Prostate gland (tissue), 2 donors: ENCODE results near the gene CTR9. TPM values are rescaled to one million over a fixed set of nuclear protein-coding genes. Genes with fewer than 3 reads are reported as not detected.

Experiments used
- DNase-seq: peaks from one replicate; pipeline ENCODE4 v3.0.0-alpha.2; 2019; ENCODE audit warnings: low spot score
- H3K27ac ChIP-seq, 2 donors: fragments of 200-600 bp; sonication (generic); 2 replicates each; pipeline ENCODE4 v1.5.1; 2017 to 2019
- H3K27me3 ChIP-seq: fragments of 200-600 bp; sonication (generic); replicated peaks from 2 replicates; pipeline ENCODE4 v1.5.1; 2019; ENCODE audit not compliant: insufficient read depth
- H3K36me3 ChIP-seq, 2 donors: fragments of 200-600 bp; sonication (generic); 1 replicate in 1 of 2; 2 replicates in 1 of 2; pipeline versions ENCODE4 v1.5.1 to v1.8.1; 2017 to 2019
- H3K4me1 ChIP-seq: fragments of 200-600 bp; sonication (generic); replicated peaks from 2 replicates; pipeline ENCODE4 v1.5.1; 2019
- H3K4me3 ChIP-seq, 2 donors: fragments of 200-600 bp; sonication (generic); 2 replicates each; pipeline ENCODE4 v1.5.1; 2017 to 2019
- H3K9me3 ChIP-seq: fragments of 200-600 bp; sonication (generic); 2 replicates; pipeline ENCODE4 v1.5.1; 2017
- POLR2A ChIP-seq: fragments of 450-650 bp; IDR thresholded peaks from one replicate; pipeline ENCODE4 v1.6.1; 2016; ENCODE audit warnings: antibody characterized with exemption, mild to moderate bottlenecking
- POLR2AphosphoS5 ChIP-seq: sonication (generic); formaldehyde crosslinking; IDR thresholded peaks from one replicate; pipeline ENCODE4 v1.6.1; 2017; ENCODE audit warnings: antibody characterized with exemption
- WGBS: methylation state at CpG from one replicate; pipeline ENCODE4 v1.1.5; 2018; 5-methylcytosine and 5-hydroxymethylcytosine counted together
- intact Hi-C: fragments of 100-400 bp; cut with DNase I; formaldehyde crosslinking; loops from one replicate; pipeline ENCODE4 v1.14.2; 2022
- total RNA-seq, 2 donors: library from RNA; depleted of rRNA; stranded (reverse); fragments of >200 nt; gene quantifications; one replicate each; pipeline ENCODE4 v1.1.0, GENCODE V29; 2016
- TF ChIP-seq, protein P1 (sequence below), 4 experiments: fragments of 200-600 bp in 2 of 4; fragments of 450-650 bp in 2 of 4; sonication (generic) in 2 of 4; IDR thresholded peaks; 1 replicate in 3 of 4; 2 replicates in 1 of 4; pipeline ENCODE4 v1.5.1; 2016 to 2019; ENCODE audit warnings: antibody characterized with exemption in 4 of 4, mild to moderate bottlenecking in 2 of 4, moderate library complexity in 2 of 4

Gene CTR9
- total RNA-seq, 2 donors from 2014 or later = 23.6 to 28.3 TPM

DNA sequence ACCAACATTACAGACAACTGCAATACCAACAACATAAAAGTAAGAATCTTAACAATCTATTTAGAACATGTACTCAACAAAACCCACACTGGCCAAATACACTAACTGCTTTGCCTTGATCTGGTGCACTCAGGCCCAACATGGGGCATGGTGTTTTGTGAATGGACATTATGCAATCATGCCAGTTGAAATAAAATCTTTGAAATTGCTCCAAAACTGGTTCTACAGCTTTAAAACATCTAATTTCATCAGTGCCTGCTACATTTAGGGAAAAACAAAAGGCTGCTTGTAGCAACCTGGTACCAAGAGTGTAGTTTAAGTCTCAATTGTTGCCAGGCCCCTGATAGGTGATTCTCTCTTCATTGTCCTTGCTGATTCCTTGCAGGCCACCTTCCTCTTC, 3.3 kb upstream of the CTR9 start:
- H3K36me3 ChIP-seq = no peaks in the 10 kb centered on the region
- H3K4me1 ChIP-seq = no peaks in the 10 kb centered on the region
- no peak overlapping the region for H3K4me3 ChIP-seq
- DNase-seq = no peak
- H3K9me3 ChIP-seq = no peaks in the 10 kb centered on the region
- H3K27me3 ChIP-seq = no peaks in the 10 kb centered on the region
- no peak overlapping the region for H3K27ac ChIP-seq
- TF ChIP-seq POLR2AphosphoS5 (no peak), POLR2A (no peak)
- TF ChIP-seq, protein P1, sequence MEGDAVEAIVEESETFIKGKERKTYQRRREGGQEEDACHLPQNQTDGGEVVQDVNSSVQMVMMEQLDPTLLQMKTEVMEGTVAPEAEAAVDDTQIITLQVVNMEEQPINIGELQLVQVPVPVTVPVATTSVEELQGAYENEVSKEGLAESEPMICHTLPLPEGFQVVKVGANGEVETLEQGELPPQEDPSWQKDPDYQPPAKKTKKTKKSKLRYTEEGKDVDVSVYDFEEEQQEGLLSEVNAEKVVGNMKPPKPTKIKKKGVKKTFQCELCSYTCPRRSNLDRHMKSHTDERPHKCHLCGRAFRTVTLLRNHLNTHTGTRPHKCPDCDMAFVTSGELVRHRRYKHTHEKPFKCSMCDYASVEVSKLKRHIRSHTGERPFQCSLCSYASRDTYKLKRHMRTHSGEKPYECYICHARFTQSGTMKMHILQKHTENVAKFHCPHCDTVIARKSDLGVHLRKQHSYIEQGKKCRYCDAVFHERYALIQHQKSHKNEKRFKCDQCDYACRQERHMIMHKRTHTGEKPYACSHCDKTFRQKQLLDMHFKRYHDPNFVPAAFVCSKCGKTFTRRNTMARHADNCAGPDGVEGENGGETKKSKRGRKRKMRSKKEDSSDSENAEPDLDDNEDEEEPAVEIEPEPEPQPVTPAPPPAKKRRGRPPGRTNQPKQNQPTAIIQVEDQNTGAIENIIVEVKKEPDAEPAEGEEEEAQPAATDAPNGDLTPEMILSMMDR (IDR thresholded peaks at IDR 0.05) = no peak
- intact Hi-C loops = no loop called here

DNA sequence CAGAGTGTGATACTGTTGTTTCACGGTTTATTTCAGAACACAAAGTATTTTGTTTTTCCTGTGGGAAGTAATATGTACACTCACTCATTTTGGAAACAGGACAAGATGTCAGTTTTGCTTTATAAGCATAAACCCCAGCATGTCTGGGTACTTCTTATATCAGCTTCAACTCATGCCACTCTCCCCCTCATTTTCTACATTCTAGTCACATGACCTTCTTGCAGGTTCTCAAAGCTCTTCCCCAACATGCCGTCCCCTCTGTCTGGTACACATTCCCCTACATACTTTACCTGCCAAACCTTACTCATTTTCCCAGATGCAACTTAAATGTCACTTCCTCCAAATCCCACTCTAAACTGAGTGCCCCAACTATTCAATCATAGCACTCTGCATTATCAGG, 1.6 kb upstream of the CTR9 start:
- DNase-seq = no peak
- intact Hi-C loops = no loop called here
- Histone ChIP-seq H3K27ac (no peak overlapping the region), H3K9me3 (no peaks in the 10 kb centered on the region), H3K27me3 (no peaks in the 10 kb centered on the region), H3K4me3 (no peak overlapping the region), H3K4me1 (no peaks in the 10 kb centered on the region), H3K36me3 (no peaks in the 10 kb centered on the region)
- no peak for TF ChIP-seq POLR2AphosphoS5
- TF ChIP-seq, protein P1 (IDR thresholded peaks at IDR 0.05) = no peak
- TF ChIP-seq POLR2A = no peak
- 69% methylated on average over 2 of the region's 2 CpGs for WGBS

DNA sequence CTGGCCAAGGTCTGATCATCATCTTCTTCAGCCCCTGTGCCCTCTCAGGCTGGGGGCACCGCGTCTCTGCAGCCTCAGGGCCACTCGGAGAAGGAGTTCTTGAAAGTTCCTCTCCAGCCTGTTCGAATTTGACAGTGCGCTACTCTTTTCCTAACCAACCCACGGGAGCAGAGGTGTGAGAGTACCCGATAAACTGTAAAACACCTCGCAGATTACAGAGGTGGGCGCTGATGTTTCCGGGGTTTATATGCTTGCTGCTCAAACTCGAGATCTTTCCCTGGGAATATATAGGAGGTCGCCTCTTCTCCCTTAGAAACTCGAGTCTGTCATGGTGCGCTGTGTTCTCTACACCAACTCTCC, 515 bp downstream of the CTR9 start:
- Histone ChIP-seq H3K27me3 (no peaks in the 10 kb centered on the region), H3K27ac (peak overlapping the region; percentile 95 to 99), H3K4me1 (no peaks in the 10 kb centered on the region), H3K4me3 (peak overlapping the region; percentile 75 to 88), H3K36me3 (no peaks in the 10 kb centered on the region), H3K9me3 (no peaks in the 10 kb centered on the region)
- 0% methylated on average over 14 of the region's 14 CpGs for WGBS
- DNase-seq = no peak
- TF ChIP-seq POLR2A (no peak), POLR2AphosphoS5 (no peak)
- TF ChIP-seq, protein P1 (IDR thresholded peaks at IDR 0.05) = no peak
- intact Hi-C loops = loop anchor here (5.0 kb wide), 1 partner anchor 106 kb away; the partner anchor contains the start of gene ZBED5

DNA sequence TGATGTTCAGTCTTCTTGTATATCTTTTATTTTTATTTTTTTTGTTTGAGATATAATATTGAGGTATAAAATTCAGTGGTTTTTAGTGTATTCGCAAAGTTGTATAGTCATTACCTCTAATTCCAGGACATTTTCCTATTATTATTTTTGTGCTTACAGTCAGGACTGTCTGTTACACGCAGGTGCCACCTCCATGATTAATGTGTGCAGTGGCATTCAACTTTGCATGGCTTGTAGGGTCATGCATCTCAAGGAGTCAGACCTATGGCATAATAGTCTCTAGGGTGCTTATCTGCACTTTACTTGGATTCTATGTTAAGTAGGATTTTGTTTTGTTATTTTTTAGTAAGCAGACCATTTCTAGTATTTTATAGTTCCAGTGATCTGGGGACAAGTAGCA, 1.0 kb downstream of the CTR9 start:
- DNase-seq = no peak
- 47% methylated on average over 2 of the region's 2 CpGs for WGBS
- Histone ChIP-seq H3K27ac (no peak overlapping the region), H3K4me3 (peak overlapping the region; percentile 75 to 88), H3K27me3 (no peaks in the 10 kb centered on the region), H3K4me1 (no peaks in the 10 kb centered on the region), H3K36me3 (peaks cover 0 to 5% of the 10 kb centered on the region in 2 donors), H3K9me3 (no peaks in the 10 kb centered on the region)
- intact Hi-C loops = loop anchor here (5.0 kb wide), 1 partner anchor 105 kb away; the partner anchor contains the start of gene ZBED5
- TF ChIP-seq, protein P1 (IDR thresholded peaks at IDR 0.05) = no peak
- TF ChIP-seq POLR2AphosphoS5 (no peak), POLR2A (no peak)

DNA sequence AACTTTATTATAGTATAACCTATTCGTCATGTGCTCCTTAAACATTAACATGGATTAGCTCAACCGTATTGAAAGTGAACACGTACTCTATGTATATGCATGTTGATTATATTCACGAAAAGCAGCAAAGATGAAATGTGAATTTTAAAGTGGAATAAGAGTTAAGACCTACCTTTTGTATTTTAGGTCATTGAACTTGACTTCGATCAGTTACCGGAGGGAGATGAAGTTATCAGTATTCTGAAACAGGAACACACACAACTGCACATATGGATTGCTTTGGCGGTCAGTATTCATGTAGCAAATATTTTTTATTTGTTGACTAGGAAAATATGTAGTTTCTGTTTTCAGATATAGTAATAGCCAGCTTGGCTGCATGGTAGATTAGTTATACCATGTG, 1.4 kb downstream of the CTR9 start:
- peaks cover 0 to 5% of the 10 kb centered on the region in 2 donors for H3K36me3 ChIP-seq
- WGBS = 82% methylated on average over 7 of the region's 7 CpGs
- DNase-seq = no peak
- intact Hi-C loops = loop anchor here (5.0 kb wide), 1 partner anchor 105 kb away; the partner anchor contains the start of gene ZBED5
- no peak overlapping the region for H3K4me3 ChIP-seq
- TF ChIP-seq POLR2AphosphoS5 (no peak), POLR2A (no peak)
- TF ChIP-seq, protein P1 (IDR thresholded peaks at IDR 0.05) = no peak
- H3K27ac ChIP-seq = no peak overlapping the region
- H3K4me1 ChIP-seq = no peaks in the 10 kb centered on the region
- H3K9me3 ChIP-seq = no peaks in the 10 kb centered on the region
- no peaks in the 10 kb centered on the region for H3K27me3 ChIP-seq
